B cell (primary cell): ENCODE results near the gene CYS1. TPM values are rescaled to one million over a fixed set of nuclear protein-coding genes. Genes with fewer than 3 reads are reported as not detected.
A peak's percentile ranks its signal among the peaks of the same experiment; 100 is the strongest.

Experiments used
- ATAC-seq: fragments of 200-7000 bp; cut with Tn5 transposase; one replicate; pipeline ENCODE4 v1.10.0; 2021; ENCODE audit warnings: low read depth, mild to moderate bottlenecking, moderate number of reproducible peaks, moderate library complexity
- CTCF ChIA-PET: fragments of 350-600 bp; sonication (Branson Sonifier 250); formaldehyde crosslinking; loops from one replicate; lab custom pipeline; 2021; ENCODE audit warnings: antibody characterized with exemption, inconsistent platforms; lab: Charles Lee
- POLR2A ChIA-PET: fragments of 350-600 bp; sonication (Branson Sonifier 250); formaldehyde crosslinking; loops from one replicate; lab custom pipeline; 2021; ENCODE audit warnings: antibody characterized with exemption; lab: Charles Lee
- DNase-seq: peaks from one replicate; pipeline ENCODE4 v3.0.0; 2013
- H2AFZ ChIP-seq: 2 replicates; pipeline ENCODE4 v1.6.1; 2012; ENCODE audit warnings: mild to moderate bottlenecking, low read depth, low read length; ENCODE audit not compliant: insufficient read depth, poor library complexity, severe bottlenecking
- H3K27ac ChIP-seq, 2 donors: 1 replicate in 1 of 2; 2 replicates in 1 of 2; pipeline ENCODE4 v1.5.1; 2012 to 2013; ENCODE audit warnings: low read length in 2 of 2, mild to moderate bottlenecking in 2 of 2, moderate library complexity in 1 of 2
- H3K27me3 ChIP-seq, 4 experiments: fragments of 200-600 bp in 1 of 4; sonication (generic) in 1 of 4; replicated peaks in 1 of 4; 1 replicate in 2 of 4; 2 replicates in 2 of 4; pipeline versions ENCODE4 v1.6.1 to v1.7.0; 2013 to 2016; ENCODE audit warnings: low read length in 3 of 4, mild to moderate bottlenecking in 2 of 4, mixed read lengths in 1 of 4, moderate library complexity in 1 of 4; ENCODE audit not compliant: insufficient read depth in 4 of 4, control insufficient read depth in 3 of 4; ENCODE audit errors: control extremely low read depth in 1 of 4
- H3K36me3 ChIP-seq, 2 experiments: replicated peaks in 1 of 2; 1 replicate in 1 of 2; 2 replicates in 1 of 2; pipeline versions ENCODE4 v1.6.1 to v1.7.1; 2013; ENCODE audit warnings: low read length in 1 of 2; ENCODE audit not compliant: insufficient read depth in 2 of 2, control insufficient read depth in 1 of 2; ENCODE audit errors: control extremely low read depth in 1 of 2, extremely low read depth in 1 of 2
- H3K4me1 ChIP-seq, 2 donors: fragments of 200-600 bp in 1 of 2; sonication (generic) in 1 of 2; 1 replicate in 1 of 2; 2 replicates in 1 of 2; pipeline versions ENCODE4 v1.5.1 to v1.6.1; 2013 to 2017; ENCODE audit warnings: low read length in 2 of 2; ENCODE audit not compliant: control insufficient read depth in 2 of 2, insufficient read depth in 2 of 2
- H3K4me2 ChIP-seq: replicated peaks from 2 replicates; pipeline ENCODE3; 2012; ENCODE audit warnings: mild to moderate bottlenecking, low read depth, low read length; ENCODE audit not compliant: poor library complexity, severe bottlenecking
- H3K4me3 ChIP-seq, 5 experiments: fragments of 200-600 bp in 1 of 5; sonication (generic) in 1 of 5; 1 replicate in 3 of 5; 2 replicates in 2 of 5; pipeline versions ENCODE4 v1.5.1 to v1.7.0; 2011 to 2016; ENCODE audit warnings: low read length in 4 of 5, mild to moderate bottlenecking in 4 of 5, low read depth in 2 of 5, control low read depth in 1 of 5, moderate library complexity in 1 of 5; ENCODE audit not compliant: insufficient read depth in 1 of 5; ENCODE audit errors: control extremely low read depth in 1 of 5, extremely low read depth in 1 of 5
- H3K79me2 ChIP-seq: fragments of 200-600 bp; sonication (generic); one replicate; pipeline ENCODE4 v1.6.0; 2016; ENCODE audit warnings: low read length; ENCODE audit not compliant: control insufficient read depth, insufficient read depth
- H3K9ac ChIP-seq: fragments of 200-600 bp; sonication (generic); 2 replicates; pipeline ENCODE4 v1.6.1; 2017; ENCODE audit warnings: mild to moderate bottlenecking, low read length, moderate library complexity
- H3K9me3 ChIP-seq, 3 donors: one replicate each; pipeline versions ENCODE4 v1.6.1 to v1.7.1; 2013; ENCODE audit warnings: low read length in 2 of 3; ENCODE audit not compliant: control insufficient read depth in 2 of 3, insufficient read depth in 1 of 3; ENCODE audit errors: control extremely low read depth in 1 of 3
- H4K20me1 ChIP-seq: 2 replicates; pipeline ENCODE4 v1.6.0; 2012; ENCODE audit warnings: mild to moderate bottlenecking, low read length; ENCODE audit not compliant: insufficient read depth, control insufficient read depth, poor library complexity, severe bottlenecking
- H3K27ac Mint-ChIP-seq: one replicate; pipeline ENCODE4 v1.8.0; 2021; ENCODE audit warnings: mixed read lengths
- H3K27me3 Mint-ChIP-seq: one replicate; pipeline ENCODE4 v1.8.0; 2021; ENCODE audit warnings: mixed read lengths
- H3K4me1 Mint-ChIP-seq: one replicate; pipeline ENCODE4 v1.8.0; 2021; ENCODE audit warnings: mixed read lengths
- H3K4me3 Mint-ChIP-seq: one replicate; pipeline ENCODE4 v1.8.0; 2021; ENCODE audit warnings: mixed read lengths
- H3K9me3 Mint-ChIP-seq: one replicate; pipeline ENCODE4 v1.8.0; 2022; ENCODE audit warnings: mixed read lengths; ENCODE audit not compliant: insufficient read depth
- EZH2 ChIP-seq: IDR thresholded peaks from 2 replicates; pipeline ENCODE4 v1.6.1; 2012; ENCODE audit warnings: borderline replicate concordance, low read depth, mild to moderate bottlenecking, moderate library complexity, low read length; ENCODE audit not compliant: insufficient read depth, poor library complexity, severe bottlenecking
- WGBS: methylation state at CpG from one replicate; pipeline ENCODE4 v1.1.5; 2013; ENCODE audit warnings: missing lambda C conversion rate; ENCODE audit not compliant: insufficient coverage; 5-methylcytosine and 5-hydroxymethylcytosine counted together
- intact Hi-C: fragments of 100-400 bp; cut with micrococcal nuclease; formaldehyde crosslinking; loops from one replicate; pipeline ENCODE4 v1.10.0; 2022
- polyA plus RNA-seq: library from polyadenylated mRNA; depleted of rRNA; stranded (reverse); fragments of >200 nt; gene quantifications from 2 replicates; pipeline ENCODE4 v1.2.3, GENCODE V29; 2012
- total RNA-seq, 2 donors: library from RNA; stranded (reverse); fragments of 120-200 nt in 1 of 2; gene quantifications; 1 replicate in 1 of 2; 2 replicates in 1 of 2; pipeline versions ENCODE4 v1.2.3 to v1.2.4, GENCODE V29; 2013 to 2022
- TF ChIP-seq, protein P1 (sequence below): fragments of 200-600 bp; IDR thresholded peaks from one replicate; pipeline ENCODE4 v1.8.0; 2022; ENCODE audit warnings: antibody characterized with exemption, mild to moderate bottlenecking

The CYS1 gene
- total and polyA plus RNA-seq, 2 donors (not counting 1 experiment from before 2014, with no cell fraction given), result not detected

DNA sequence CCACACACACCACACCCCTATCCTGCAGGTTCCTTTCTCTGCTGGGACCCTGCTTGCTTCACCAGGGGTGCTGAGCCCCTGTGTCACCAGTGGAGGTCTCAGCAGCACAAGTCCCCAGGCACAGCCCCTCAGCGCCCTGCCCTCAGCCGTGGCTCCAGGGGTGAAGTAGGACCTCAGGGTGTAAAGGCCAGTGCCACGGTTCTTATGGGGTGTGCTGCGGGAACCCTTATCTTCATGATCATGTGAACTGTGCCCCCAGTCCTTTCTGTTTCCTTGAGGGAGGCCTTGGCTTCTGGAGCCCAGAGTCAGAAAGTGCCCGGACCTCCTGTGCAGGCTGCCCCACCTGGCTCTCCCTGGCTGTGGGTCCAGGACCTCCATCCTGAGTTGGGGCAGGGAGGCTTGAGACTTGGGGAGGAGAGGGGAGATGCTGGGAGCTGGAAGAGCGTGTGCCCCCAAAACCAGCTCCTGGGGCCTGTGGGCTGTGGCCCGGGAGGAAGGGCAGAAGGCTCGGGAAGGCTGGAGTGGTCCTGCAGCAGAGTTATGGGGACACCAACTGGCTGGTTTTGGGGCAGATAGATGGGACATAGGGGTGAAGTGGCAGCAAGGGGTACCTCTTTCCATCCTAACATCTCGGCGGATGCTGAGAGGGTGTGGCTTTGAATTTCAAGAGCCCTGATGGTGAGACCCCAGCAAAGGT, 57.1 kb downstream of the CYS1 start:
- Histone ChIP-seq H3K27me3 (no peaks in the 10 kb centered on the region), H3K4me3 (no peak overlapping the region), H3K79me2 (no peaks in the 10 kb centered on the region), H3K4me1 (peaks cover 3 to 6% of the 10 kb centered on the region in 2 donors), H3K36me3 (no peaks in the 10 kb centered on the region), H3K27ac (no peak overlapping the region), H3K4me2 (no peak overlapping the region), H3K9ac (no peak overlapping the region), H3K9me3 (no peaks in the 10 kb centered on the region), H4K20me1 (no peaks in the 10 kb centered on the region), H2AFZ (no peak overlapping the region)
- ATAC-seq (no peak), DNase-seq (no peak)
- TF ChIP-seq, protein P1, sequence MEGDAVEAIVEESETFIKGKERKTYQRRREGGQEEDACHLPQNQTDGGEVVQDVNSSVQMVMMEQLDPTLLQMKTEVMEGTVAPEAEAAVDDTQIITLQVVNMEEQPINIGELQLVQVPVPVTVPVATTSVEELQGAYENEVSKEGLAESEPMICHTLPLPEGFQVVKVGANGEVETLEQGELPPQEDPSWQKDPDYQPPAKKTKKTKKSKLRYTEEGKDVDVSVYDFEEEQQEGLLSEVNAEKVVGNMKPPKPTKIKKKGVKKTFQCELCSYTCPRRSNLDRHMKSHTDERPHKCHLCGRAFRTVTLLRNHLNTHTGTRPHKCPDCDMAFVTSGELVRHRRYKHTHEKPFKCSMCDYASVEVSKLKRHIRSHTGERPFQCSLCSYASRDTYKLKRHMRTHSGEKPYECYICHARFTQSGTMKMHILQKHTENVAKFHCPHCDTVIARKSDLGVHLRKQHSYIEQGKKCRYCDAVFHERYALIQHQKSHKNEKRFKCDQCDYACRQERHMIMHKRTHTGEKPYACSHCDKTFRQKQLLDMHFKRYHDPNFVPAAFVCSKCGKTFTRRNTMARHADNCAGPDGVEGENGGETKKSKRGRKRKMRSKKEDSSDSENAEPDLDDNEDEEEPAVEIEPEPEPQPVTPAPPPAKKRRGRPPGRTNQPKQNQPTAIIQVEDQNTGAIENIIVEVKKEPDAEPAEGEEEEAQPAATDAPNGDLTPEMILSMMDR, result no peak
- no peak for TF ChIP-seq EZH2
- POLR2A ChIA-PET, result no interaction called here
- H3K4me1 Mint-ChIP-seq, result peaks cover 7% of the 10 kb centered on the region
- CTCF ChIA-PET, result no interaction called here
- intact Hi-C loops, result no loop called here
- peak overlapping the region; percentile 4 for H3K27ac Mint-ChIP-seq
- H3K9me3 Mint-ChIP-seq, result no peaks in the 10 kb centered on the region
- 91% methylated on average over 10 of the region's 10 CpGs for WGBS
- H3K27me3 Mint-ChIP-seq, result peaks cover 10% of the 10 kb centered on the region
- no peak overlapping the region for H3K4me3 Mint-ChIP-seq

DNA sequence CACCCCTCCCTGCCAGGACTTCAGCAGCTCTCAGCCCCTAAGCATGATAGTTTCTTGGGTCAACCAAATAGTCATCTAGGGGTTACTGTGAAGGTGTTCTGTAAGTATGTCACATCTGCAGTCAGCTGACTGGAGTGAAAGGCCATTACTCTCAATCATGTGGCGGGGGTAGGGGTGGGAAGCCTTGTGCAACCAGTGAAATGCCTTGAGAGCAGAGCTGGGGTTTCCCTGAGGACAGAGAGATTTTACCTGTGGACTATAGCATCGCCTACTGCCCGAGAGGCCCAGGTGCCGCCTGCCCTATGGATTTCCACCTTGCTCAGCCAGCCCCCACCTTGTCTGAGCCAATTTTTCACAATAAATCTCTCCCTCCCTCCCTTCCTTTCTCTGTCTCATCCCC, 57.8 kb downstream of the CYS1 start:
- peaks cover 0 to 2% (median 0%) of the 10 kb centered on the region in 3 donors for H3K9me3 ChIP-seq
- H2AFZ ChIP-seq, result no peak overlapping the region
- no peak overlapping the region for H3K27ac ChIP-seq
- ATAC-seq (no peak), DNase-seq (no peak)
- intact Hi-C loops, result no loop called here
- no peaks in the 10 kb centered on the region for H3K9me3 Mint-ChIP-seq
- no peaks in the 10 kb centered on the region for H3K79me2 ChIP-seq
- H4K20me1 ChIP-seq, result no peaks in the 10 kb centered on the region
- H3K4me3 ChIP-seq, result no peak overlapping the region
- H3K4me1 ChIP-seq, result no peaks in the 10 kb centered on the region
- peaks cover 5% of the 10 kb centered on the region for H3K4me1 Mint-ChIP-seq
- H3K36me3 ChIP-seq, result no peaks in the 10 kb centered on the region
- H3K27me3 Mint-ChIP-seq, result peaks cover 10% of the 10 kb centered on the region
- TF ChIP-seq, protein P1, result no peak
- no peak overlapping the region for H3K4me2 ChIP-seq
- 93% methylated on average over 3 of the region's 4 CpGs for WGBS
- CTCF ChIA-PET, result interaction anchor here (1.6 kb wide), 1 partner anchor 24 kb away, joined by 4 read pairs; no protein-coding TSS in a partner anchor
- H3K27ac Mint-ChIP-seq, result peak overlapping the region; percentile 4
- H3K9ac ChIP-seq, result no peak overlapping the region
- POLR2A ChIA-PET, result no interaction called here
- no peaks in the 10 kb centered on the region for H3K27me3 ChIP-seq
- H3K4me3 Mint-ChIP-seq, result no peak overlapping the region
